Activated CD4-positive, alpha-beta T cell treated with anti-CD3 and anti-CD28 coated beads, Interleukin-2, Interleukin-4, amounts not matched to agents 100 ng/mL and 50 ng/mL, durations not matched to agents 16 hours and 8 hours (primary cell): ENCODE measurements around the gene PELI3.

ENCODE experiments used
- DNase-seq: peaks from one replicate; pipeline ENCODE4 v3.0.0-alpha.2; 2020; ENCODE audit warnings: low spot score

Gene PELI3

GRCh38 chr11:66505276-66505816, 38.6 kb downstream of the PELI3 start:
- no peak for DNase-seq

GRCh38 chr11:66509131-66509561, 42.4 kb downstream of the PELI3 start:
- DNase-seq: peak; percentile 12

GRCh38 chr11:66510271-66510989, 43.7 kb downstream of the PELI3 start, which contains the start of gene BBS1:
TSS of gene BBS1 (plus strand) at chr11:66510635. CDS start at chr11:66510660, 25 bp downstream.
- peak; percentile 79 for DNase-seq

- DNase-seq: no peak
These were observed 44.3 kb downstream of the PELI3 start for GRCh38 chr11:66510990-66511339.

GRCh38 chr11:66523611-66524010, 56.9 kb downstream of the PELI3 start:
- no peak for DNase-seq

- no peak for DNase-seq
These were observed 57.8 kb downstream of the PELI3 start for GRCh38 chr11:66524304-66525040.
